ENCODE measurements around the gene MEIOB.

Gene MEIOB

GRCh38 chr16:1822801-1823200, 49.2 kb downstream of the MEIOB start:
- DNase-seq (ENCODE audit: low read depth) = no peak
- no peak overlapping the region for H3K4me3 ChIP-seq (ENCODE audit: low read depth, low read length)
- no peak for TF ChIP-seq CTCF (IDR thresholded peaks at IDR 0.05; ENCODE audit: control insufficient read depth, extremely low read depth, insufficient read depth)

- no peak for DNase-seq (ENCODE audit: low read depth)
- no peak for TF ChIP-seq CTCF (IDR thresholded peaks at IDR 0.05; ENCODE audit: control insufficient read depth, extremely low read depth, insufficient read depth)
- H3K4me3 ChIP-seq (ENCODE audit: low read depth, low read length) = no peak overlapping the region
Measured at GRCh38 chr16:1821861-1822611, 49.9 kb downstream of the MEIOB start.

- TF ChIP-seq CTCF (IDR thresholded peaks at IDR 0.05; ENCODE audit: control insufficient read depth, extremely low read depth, insufficient read depth) = no peak
- DNase-seq (ENCODE audit: low read depth) = no peak
- no peak overlapping the region for H3K4me3 ChIP-seq (ENCODE audit: low read depth, low read length)
Measured at GRCh38 chr16:1820946-1821290, 51.0 kb downstream of the MEIOB start.

GRCh38 chr16:1820096-1820945, 51.6 kb downstream of the MEIOB start:
- no peak overlapping the region for H3K4me3 ChIP-seq (ENCODE audit: low read depth, low read length)
- TF ChIP-seq CTCF (IDR thresholded peaks at IDR 0.05; ENCODE audit: control insufficient read depth, extremely low read depth, insufficient read depth) = no peak
- no peak for DNase-seq (ENCODE audit: low read depth)

GRCh38 chr16:1819611-1820010, 52.4 kb downstream of the MEIOB start:
- H3K4me3 ChIP-seq (ENCODE audit: low read depth, low read length) = no peak overlapping the region
- no peak for TF ChIP-seq CTCF (IDR thresholded peaks at IDR 0.05; ENCODE audit: control insufficient read depth, extremely low read depth, insufficient read depth)
- DNase-seq (ENCODE audit: low read depth) = no peak

GRCh38 chr16:1818873-1819525, 53.0 kb downstream of the MEIOB start:
- H3K4me3 ChIP-seq (ENCODE audit: low read depth, low read length) = no peak overlapping the region
- no peak for DNase-seq (ENCODE audit: low read depth)
- TF ChIP-seq CTCF (IDR thresholded peaks at IDR 0.05; ENCODE audit: control insufficient read depth, extremely low read depth, insufficient read depth) = no peak

Data from LNCaP clone FGC (cell line).